C1 segment of cervical spinal cord (tissue), 14 donors: ENCODE measurements around the gene NTM.
A peak's percentile ranks its signal among the peaks of the same experiment; 100 is the strongest.

Experiments
- DNase-seq, 14 donors: peaks; one replicate each; lab custom pipeline; 2025; lab: John Stamatoyannopoulos, UW

Gene NTM

DNA sequence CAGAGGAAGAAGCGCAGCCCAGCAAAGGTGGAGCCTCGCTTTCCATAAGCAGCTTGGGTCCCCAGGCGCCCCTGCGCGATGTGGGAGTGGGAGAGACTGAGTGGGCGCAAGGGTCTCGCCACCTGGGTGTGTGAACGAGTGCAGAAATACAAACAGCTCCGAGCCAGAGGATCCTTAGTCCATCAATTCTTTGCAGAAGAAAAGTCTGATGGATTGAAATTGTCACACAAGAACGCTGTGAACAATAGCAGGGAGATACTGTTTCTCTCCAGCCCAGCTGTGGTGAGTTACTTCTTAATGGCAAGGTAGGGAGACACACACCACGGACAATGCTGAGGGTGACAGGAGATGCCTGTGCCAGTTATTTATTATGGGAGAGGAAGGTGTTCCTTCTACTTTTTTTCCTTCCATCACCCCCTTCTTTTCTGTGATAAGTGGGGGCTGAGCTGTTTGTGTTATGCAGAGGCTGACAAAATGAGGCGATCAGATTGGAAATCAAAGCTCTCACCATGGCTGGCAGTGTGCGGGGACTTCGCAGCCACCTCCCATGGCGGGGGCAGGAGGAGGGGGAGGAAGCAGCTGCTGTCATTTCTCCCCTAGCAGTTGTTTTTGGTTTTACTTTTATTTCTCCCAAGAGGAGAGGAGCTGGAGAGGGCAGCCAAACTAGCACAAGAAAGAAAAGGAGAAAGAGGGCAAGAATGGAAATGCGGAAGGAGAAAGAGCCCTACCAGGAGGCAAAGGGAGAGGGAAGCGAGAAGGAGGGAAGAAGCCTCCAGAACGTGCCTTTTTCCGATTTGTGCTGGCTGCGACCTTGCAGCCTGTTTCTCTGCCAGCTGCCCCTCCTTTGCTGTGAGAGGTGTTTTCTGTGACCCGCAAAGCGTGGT is 755.8 kb downstream of the NTM start:
- DNase-seq, result peak in 5 of 14 donors; percentile 23 to 61 (median 53)

DNA sequence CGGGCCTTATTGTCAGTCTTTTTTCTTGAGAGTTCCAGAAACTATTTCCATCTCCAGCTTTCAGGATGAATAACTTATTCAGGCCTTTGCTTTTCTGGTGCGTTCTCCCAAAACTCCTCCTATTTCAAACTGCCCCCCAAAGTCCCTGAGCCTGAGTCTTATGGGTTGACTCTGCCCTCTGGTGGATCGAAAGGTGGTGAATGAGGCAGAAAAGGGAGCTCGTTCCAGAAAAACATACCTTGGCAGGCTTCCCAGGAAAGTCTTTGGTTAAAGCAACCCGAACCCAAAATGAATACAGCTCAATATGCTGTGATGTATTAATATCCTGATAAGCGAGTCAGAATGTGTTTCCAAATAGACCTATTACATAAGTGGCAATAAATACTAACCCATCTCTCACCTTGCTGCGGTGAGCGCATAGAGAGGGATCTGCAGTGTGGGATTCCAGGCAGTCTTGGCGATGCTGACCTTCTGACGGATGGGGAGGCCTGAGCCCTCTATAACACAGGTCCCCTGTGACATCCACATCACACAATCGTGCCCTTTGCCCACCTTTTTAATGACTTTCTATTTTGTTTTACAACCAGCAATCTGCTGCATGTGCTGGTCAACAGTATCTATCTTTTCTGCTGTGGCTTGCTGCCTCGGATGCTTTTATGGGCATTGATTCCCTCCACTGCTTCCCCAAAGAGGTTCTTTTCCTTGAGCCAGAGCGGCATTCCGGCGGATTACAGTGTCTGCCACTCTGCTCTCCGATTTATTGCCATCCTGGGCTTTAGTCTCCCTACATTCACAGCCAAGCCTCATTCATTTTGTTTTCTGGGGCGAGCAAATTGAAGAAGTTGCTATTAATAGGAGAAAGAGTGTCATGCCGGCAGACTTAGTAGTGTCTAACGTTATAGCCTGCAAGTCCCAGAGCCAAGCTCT is 756.8 kb downstream of the NTM start:
- DNase-seq, result peak in 11 of 14 donors; percentile 13 to 91 (median 46)

DNA sequence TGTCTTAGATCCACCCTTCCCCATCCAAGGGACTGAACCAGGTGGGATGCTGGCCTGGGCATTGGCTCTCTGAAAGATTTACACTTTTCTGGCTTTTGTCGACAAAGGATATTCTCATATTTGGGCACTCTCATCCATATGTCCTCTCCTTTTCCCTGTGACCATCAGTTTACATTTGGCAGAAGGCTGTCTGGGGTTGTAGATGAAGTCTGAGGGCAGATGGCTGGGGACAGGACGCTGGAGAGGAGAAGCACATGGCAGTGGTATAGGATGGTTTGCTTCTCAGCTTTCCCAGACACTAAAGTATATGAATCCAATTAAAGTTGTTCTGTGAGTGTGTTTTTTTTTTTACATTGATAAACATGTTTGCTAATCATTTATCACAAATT is 757.5 kb downstream of the NTM start:
- peak in 1 of 14 donors; percentile 83 for DNase-seq

DNA sequence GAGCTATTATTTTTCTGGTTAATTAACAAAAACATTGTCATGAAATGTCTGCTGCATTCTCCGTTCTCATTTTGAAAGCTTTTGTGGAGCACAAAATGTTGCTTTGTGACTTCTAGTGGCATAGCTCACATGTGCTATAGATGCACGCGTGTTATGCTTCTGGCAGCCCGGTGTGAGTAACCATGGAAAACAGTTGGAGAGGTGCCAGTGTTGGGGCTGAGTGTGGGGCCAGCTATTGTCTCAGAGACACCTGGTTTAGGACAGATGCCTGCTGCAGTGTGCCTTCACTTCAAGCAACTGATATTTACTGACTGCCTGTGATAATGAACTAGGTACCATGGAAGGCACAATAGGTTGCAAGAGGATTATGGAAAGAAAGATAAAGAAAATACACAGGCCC is 760.6 kb downstream of the NTM start:
- peak in 1 of 14 donors; percentile 46 for DNase-seq

DNA sequence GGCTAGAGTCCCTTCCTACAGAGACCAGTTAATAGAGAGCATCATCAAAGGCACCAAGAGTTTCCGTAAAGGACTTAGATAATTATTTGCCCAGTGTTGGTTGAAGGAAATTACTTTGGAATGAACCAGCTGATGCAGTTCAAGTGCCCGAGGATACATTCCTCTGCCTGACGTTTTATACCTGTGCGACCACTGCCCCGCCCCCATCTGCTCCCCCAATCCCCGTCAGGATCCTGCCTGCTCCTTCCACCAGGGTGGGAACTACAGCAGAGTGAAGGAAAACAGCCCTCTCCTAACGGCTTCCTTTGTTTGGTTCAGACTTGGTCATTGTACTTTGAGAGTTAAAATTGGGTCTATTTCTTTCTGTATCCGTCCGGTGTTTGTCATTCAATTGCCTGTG is 761.5 kb downstream of the NTM start:
- no peak for DNase-seq

DNA sequence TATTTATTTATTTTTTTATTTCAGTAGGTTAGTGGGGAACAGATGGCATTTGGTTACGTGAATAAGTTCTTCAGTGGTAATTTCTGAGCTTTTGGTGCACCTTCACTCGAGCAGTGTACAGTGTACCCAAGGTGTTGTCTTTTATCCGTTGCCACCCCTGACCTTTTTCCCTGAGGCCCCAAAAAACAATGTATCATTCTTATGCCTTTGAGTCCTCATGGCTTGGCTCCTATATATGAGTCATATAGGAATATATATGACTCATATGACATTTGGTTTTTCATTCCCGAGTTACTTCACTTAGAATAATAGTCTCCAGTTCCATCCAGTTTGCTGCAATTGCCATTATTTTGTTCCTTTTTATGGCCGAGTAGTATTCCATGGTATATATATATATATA is 763.9 kb downstream of the NTM start:
- no peak for DNase-seq

DNA sequence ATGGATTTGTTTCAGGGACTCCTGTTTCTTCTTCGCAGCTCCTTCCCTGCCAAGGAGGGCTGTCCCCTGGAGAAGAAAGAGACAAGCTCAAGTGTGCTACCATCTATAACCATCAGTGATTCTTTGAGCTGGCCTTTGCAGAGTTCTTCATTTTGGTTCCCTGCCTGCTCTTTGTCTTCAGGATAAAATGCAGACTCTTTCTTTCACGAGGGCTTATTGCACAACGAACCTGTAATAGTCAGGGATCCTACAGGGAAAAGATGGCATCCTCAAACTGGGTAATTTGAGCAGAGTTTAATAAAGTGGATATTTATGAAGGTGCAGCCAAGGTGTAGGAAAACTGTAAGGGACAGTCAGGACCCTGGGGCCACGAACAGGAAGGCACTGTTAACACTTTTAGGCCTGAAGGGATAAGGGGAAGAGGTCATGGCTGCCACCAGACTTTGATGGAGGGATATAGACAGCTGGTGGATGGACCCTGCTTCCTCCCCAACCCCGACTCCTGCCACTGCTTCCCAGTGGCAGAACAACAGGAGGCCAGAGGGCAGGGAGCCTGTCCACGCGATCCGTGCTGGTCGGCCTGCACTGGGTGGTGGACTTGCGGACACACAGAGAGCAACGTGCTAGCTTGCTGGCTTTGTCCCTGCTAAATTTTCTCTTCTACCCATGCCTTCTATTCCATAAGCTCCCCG is 767.0 kb downstream of the NTM start:
- DNase-seq, result no peak

DNA sequence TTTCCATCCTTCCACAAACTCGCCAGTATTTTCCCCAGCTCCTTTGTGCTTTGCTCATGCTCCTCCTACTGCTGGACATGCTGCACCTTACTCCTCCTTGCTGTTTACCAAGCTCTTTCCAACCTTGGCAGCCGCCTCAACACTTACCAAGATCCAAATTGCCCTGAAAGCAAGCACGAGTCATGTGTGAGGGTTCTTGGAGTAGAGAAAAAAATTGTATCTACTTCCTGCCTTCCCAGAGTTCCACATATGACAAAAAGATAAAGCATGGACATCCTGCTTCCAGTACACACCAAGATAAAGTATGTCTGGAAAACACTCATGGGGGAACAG is 767.5 kb downstream of the NTM start:
- peak in 2 of 14 donors; percentile 5 to 56 for DNase-seq

DNA sequence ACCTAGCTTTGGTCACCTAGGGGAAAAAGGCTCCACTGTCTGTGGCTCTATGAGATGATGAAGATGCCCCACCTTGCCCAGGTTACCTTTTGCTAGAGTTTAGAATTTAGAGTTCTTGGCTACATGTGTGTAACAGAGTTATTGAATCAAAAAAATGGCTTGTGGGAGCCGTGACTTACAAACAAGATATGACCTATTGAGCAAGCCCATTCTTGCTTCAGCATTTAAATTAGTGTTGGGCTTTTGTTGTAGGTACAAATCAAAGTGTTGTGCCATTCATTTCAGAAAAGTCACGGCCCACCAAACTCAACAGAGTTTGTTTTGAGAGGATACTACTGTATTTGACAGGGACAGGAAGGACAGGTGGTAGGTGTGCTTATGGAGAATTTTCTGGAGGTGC is 768.8 kb downstream of the NTM start:
- DNase-seq, result no peak

DNA sequence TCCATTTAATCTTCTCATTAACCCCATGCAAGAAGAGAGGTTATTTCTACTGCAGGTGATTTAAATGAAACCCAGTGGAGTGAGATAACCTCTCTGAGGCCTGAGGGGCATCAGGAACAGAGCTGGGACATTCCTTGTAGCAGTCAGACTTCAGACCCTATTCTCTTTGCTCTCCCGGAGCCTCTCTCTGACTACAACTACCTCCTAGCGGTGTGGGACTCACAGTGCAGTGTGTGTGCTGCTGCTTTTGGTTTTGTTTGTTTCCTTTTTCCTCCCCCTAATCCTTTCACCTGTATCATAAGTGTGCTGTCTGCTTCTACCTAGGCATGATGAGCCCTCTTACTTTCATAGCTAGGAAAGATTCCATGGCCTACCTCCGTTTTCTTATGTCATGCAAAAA is 769.6 kb downstream of the NTM start:
- no peak for DNase-seq

DNA sequence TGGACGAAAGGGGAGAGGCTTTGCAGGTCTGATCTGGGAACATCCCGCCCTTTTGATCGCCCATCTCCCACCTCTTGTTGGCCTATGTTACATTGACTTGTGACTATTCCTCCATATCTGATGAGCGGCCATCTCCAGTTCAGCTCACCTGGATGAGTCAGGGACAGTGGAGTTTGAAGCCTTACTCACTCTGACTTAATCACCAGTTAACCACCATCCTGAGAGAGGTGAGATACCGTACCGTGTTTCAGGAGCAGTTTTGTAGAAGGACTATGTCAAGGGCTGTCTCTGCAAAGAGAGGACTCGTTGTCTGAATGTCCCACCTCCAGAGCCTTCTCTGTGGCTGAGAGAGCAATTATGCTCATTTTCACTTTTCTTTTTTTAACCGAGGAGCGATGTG is 771.7 kb downstream of the NTM start:
- no peak for DNase-seq

DNA sequence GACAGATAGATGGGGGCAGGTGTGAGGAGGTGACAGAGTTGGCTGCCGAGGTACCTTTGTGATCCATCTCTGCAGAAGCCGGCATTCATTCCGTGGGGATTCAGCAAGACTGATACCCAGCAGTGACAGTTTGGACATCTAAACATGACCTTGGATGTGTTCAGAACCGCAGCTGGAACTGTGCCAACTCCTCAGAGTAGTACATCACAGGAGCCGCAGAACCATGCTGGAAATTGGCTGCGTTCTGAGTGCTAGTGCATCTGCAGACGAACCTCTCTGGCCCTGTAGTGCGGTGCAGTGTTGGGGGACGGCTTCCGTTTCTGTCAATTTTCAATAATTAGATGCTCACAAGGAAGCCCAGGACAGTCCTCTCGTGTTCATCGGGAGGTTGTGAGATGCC is 772.1 kb downstream of the NTM start:
- DNase-seq, result peak in 1 of 14 donors; percentile 65

DNA sequence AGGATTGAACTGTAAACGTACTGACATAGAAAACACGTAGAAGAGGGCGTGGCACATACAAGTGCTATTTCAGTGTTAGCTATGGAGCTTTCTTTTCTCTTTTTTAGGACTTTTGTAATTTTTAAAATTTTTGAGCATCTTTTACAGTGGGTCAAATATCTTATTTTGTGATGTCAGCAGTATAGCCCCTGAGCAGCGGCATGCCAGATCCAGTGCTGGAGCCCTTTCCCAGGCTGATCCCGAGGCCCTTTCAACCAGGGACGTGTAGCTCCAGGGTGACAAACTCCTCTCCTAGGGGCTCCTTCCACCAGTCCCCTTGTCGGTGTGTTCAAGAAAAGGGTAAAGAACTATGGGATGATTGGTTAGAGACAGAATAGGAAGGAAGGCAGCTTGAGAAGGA is 777.0 kb downstream of the NTM start:
- DNase-seq, result no peak

DNA sequence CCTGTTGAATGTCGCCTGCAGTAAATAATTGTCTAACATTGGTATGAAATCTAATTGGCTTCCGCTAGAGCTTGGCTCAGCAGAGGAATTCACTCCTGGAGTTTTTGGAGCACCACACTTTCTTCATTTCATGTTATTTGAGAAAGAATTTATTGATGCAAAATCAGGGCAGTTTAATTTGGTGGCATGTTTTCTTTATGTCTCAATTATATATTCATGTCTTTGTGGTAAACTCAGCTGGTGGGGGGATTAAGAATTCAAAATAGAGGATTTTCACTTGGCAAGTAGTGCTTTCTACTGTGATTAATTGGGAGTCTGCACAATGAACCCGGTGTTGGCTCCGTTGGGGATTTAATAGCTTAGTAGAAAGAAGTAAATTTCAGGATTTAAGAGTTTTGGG is 784.4 kb downstream of the NTM start:
- DNase-seq, result no peak

DNA sequence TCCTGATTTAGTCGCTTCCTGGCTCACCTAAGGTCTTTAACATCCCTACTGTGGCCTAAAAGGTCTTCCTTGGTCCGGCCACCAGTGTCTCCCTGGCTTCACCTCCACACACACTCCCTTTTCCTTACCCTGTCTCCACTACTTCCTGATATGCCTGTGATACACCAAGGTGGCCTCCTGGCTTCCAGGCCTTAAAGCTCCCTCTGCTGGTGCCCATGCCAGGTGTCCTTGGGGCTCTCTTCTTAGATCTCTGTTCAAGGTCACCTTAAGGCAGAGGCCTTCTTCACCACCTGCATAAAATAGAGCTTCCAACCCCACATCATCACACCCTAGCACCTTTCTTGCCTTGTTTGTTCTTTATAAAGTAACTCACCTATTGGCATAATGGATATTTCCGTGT is 787.7 kb downstream of the NTM start:
- DNase-seq, result no peak

DNA sequence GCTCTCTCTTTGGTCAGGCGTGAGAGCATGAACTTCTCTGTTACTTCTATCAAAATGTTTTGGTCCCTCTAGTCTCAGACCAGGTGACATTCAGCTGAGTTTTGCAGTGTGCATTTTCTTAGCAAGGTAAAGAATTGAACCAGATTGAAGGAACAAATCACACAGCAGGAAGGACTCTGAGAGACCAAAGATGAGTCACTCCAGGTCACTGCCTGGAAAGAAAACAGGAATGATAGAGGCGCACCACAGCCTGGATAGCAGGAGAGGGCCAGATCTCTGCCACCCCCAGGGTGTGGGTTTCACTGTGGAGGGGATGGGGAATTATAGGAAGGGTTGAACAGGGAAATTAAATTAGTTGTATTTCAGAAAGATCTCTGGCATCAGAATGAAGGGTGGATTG is 788.3 kb downstream of the NTM start:
- DNase-seq, result no peak

DNA sequence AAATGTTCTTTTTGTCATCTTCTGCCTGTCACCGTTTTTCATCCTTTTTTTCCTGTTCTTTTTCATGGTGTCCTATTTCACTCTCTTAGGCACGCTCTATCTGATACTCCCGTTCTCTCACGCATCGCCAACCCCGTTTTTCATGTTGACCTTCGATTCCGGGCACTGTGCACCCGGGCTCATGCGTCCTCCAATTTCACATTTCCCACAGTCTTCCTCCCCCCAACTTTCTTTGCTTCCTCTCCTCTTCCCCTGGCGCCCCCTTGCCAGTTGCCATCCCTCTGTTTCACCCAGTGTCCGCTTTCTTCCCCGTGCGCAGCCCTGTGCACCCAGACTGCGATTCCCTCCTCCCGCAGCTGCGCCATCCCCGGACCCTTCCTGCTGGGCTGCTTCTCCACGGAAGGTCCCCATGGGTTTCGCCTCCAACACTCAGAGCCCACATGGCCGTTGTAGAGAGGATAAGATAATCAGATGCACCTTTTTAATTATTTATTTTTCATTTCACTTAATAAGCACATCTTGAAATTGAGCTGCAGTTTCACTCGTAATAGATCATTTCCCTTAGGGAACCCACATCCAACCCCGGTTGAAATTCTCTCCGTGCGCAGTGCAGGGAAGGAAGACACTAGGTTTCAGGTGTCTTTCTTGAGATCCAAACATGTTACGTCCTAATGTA is 791.1 kb downstream of the NTM start:
- no peak for DNase-seq

DNA sequence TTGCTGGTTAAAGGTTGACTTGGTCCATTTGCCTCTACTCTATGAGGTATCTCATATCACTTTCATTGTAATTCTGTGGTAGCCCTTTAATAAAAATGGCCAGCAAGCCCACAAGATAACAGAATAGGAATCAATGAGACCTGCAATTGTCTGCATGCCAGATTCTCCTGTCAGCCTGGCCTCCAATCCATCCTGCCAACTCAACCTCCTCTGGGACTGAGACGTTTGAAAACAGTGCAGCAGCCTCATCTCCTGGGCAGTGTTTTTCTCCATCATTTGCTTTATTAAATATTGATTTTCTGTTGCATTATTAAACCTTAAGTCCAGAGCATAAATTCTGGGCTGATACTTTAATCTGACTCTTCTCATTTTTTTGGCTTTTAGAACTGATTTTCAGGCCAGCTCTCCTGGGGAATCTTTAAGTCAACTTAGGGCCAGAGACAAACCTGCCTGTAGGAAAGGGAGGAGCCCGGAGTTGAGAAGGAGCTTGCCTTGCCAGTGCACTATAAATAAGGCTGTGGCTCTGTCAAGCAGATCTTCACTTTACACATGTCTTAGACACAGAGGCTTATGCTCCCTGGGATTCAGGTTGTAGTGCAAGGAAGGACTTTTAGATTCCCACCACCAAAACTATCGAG is 798.0 kb downstream of the NTM start:
- peak in 1 of 14 donors; percentile 52 for DNase-seq

DNA sequence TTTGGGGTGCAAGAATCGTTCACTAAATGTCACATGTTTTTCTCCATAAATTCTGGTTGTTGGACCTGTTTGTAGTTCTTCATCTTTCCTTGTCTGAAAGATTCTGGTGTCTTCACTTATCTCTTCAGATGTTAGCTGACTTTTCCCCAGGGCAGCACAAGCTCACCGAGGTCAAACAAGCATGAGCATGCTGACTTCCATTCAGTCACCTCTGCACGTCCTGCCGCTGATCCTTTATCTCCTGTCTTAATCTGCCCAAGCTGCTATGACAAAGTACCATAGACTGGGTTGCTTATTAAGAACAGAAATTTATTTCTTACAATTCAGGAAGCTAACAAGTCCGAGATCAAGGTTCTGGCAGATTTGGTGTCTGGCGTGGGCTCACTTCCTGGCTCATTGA is 800.6 kb downstream of the NTM start:
- DNase-seq, result no peak

DNA sequence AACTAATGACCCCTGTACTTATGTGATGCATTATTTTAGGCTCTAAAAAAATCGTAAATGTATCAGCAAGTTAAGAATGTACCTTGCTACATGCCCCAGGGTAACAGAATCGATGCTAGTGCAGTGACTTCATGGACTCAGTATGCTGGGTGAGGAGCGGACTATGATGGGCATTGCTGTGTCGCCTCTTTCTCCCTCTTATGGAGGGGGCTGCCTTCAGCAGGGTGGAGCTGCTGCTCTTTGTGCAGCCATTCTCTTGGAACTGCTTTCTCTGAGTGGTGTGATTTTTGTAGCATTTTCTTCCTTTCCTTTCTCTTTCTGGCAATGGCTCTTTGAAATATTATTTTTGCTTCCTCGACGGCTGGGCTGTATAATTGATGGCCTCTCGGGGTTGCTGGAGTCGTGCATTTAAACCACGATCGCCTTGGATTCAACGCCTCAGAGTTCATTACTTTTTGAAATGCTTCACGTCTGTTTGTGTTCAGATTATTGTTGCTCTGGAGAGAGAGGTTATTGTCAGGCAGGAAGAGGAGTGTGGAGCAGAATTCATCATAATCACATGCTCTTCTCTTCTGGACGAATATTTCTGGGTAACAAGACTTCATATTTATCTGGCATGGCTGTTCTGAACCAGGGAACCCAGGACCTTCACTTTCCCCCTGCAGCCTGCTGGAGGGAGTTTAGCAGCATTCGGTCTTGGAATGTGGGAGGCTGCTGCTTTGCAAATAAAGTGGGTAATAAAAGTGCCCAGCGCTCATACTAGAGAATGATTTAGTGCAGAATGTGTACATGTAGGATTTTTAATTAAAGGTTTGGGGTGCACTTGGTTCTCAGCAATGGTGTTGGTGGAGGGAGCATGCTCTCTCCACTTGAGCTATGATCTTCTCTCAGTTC is 804.2 kb downstream of the NTM start:
- DNase-seq, result no peak
